HCT116 (cell line): ENCODE data around the gene ELOB. TPM values are rescaled to one million over a fixed set of nuclear protein-coding genes. Genes with fewer than 3 reads are reported as not detected.

ENCODE experiments used
- ATAC-seq: fragments of 200-7000 bp; cut with Tn5 transposase; 2 replicates; pipeline ENCODE4 v1.9.1; 2020; ENCODE audit warnings: mild to moderate bottlenecking, moderate library complexity
- BruUV-seq: library from RNA; stranded (reverse); fragments of 400-500 nt; replicated peaks from 2 replicates; lab custom pipeline; 2021; lab: Mats Ljungman, UMichigan
- CTCF ChIA-PET: fragments of 300-600 bp; sonication (Branson Sonifier 250); formaldehyde crosslinking; loops from one replicate; lab custom pipeline; 2021; ENCODE audit warnings: antibody characterized with exemption; lab: Charles Lee
- POLR2A ChIA-PET: fragments of 300-600, 350-600 bp; sonication (Branson Sonifier 250); formaldehyde crosslinking; loops from one replicate; lab custom pipeline; 2021; ENCODE audit warnings: antibody characterized with exemption; lab: Charles Lee
- RAD21 ChIA-PET, 2 experiments: fragments of 300-600 bp; sonication (Branson Sonifier 250); formaldehyde crosslinking; loops; one replicate each; lab custom pipeline; 2023; ENCODE audit warnings: low total read pairs in 2 of 2; ENCODE audit not compliant: uncharacterized antibody in 2 of 2, unreplicated experiment in 2 of 2, low non-redundant PET in 1 of 2; lab: Charles Lee
- DNase-seq: peaks from one replicate; pipeline ENCODE4 v3.0.0-alpha.2; 2010; ENCODE audit warnings: low read depth, low spot score
- H2AFZ ChIP-seq: fragments of 200-600 bp; shearing (Covaris generic), sonication (generic); 2 replicates; pipeline ENCODE4 v1.6.1; 2017; ENCODE audit warnings: low read depth, mixed run types, mixed read lengths, antibody characterized with exemption, low read length; ENCODE audit not compliant: poor library complexity, severe bottlenecking
- H3K27ac ChIP-seq: 2 replicates; pipeline ENCODE4 v1.5.1; 2012; ENCODE audit warnings: low read depth, low read length
- H3K27me3 ChIP-seq: fragments of 200-600 bp; sonication (generic); 2 replicates; pipeline ENCODE4 v1.6.1; 2016; ENCODE audit warnings: mixed run types, low read length, mixed read lengths; ENCODE audit not compliant: insufficient read depth
- H3K36me3 ChIP-seq, 2 experiments: fragments of 200-500 bp in 1 of 2; fragments of 200-600 bp in 1 of 2; sonication (Bioruptor generic) in 1 of 2; sonication (generic) in 1 of 2; 2 replicates each; pipeline versions ENCODE4 v1.5.1 to v1.6.1; 2014 to 2016; ENCODE audit warnings: low read length in 2 of 2, inconsistent platforms in 1 of 2, mixed read lengths in 1 of 2, mixed run types in 1 of 2; ENCODE audit not compliant: insufficient read depth in 2 of 2, control insufficient read depth in 1 of 2
- H3K4me1 ChIP-seq, 2 experiments: fragments of 200-600 bp in 1 of 2; sonication (generic) in 1 of 2; 2 replicates each; pipeline versions ENCODE4 v1.5.1 to v1.6.1; 2012 to 2017; ENCODE audit warnings: low read length in 2 of 2, inconsistent platforms in 1 of 2, mild to moderate bottlenecking in 1 of 2, mixed read lengths in 1 of 2, mixed run types in 1 of 2, moderate library complexity in 1 of 2; ENCODE audit not compliant: insufficient read depth in 2 of 2, control insufficient read depth in 1 of 2
- H3K4me2 ChIP-seq: fragments of 200-600 bp; sonication (generic); 2 replicates; pipeline ENCODE4 v1.6.1; 2017; ENCODE audit warnings: mixed run types, low read length, mixed read lengths
- H3K4me3 ChIP-seq, 2 experiments: fragments of 200-600 bp in 1 of 2; sonication (generic) in 1 of 2; replicated peaks in 1 of 2; 2 replicates each; pipeline ENCODE4 v1.5.1; 2011 to 2016; ENCODE audit warnings: low read length in 2 of 2, control low read depth in 1 of 2, low read depth in 1 of 2, mild to moderate bottlenecking in 1 of 2, mixed read lengths in 1 of 2, mixed run types in 1 of 2
- H3K79me2 ChIP-seq: fragments of 200-600 bp; sonication (generic); 2 replicates; pipeline ENCODE4 v1.6.1; 2017; ENCODE audit warnings: mild to moderate bottlenecking, mixed run types, low read length, moderate library complexity, mixed read lengths; ENCODE audit not compliant: insufficient read depth
- H3K9ac ChIP-seq: fragments of 200-600 bp; sonication (generic); 2 replicates; pipeline ENCODE4 v1.6.1; 2016; ENCODE audit warnings: low read length, mixed read lengths
- H3K9me2 ChIP-seq: fragments of 200-600 bp; sonication (generic), shearing (Covaris generic); 2 replicates; pipeline ENCODE4 v1.6.1; 2017; ENCODE audit warnings: mixed run types, mild to moderate bottlenecking, moderate library complexity; ENCODE audit not compliant: insufficient read depth
- H3K9me3 ChIP-seq, 2 experiments: fragments of 200-500 bp in 1 of 2; fragments of 200-600 bp in 1 of 2; sonication (Bioruptor generic) in 1 of 2; sonication (generic) in 1 of 2; 2 replicates each; pipeline ENCODE4 v1.6.1; 2014 to 2017; ENCODE audit warnings: low read length in 2 of 2, mixed read lengths in 2 of 2, inconsistent platforms in 1 of 2, low read depth in 1 of 2, mild to moderate bottlenecking in 1 of 2, mixed run types in 1 of 2, moderate library complexity in 1 of 2; ENCODE audit not compliant: control insufficient read depth in 1 of 2, insufficient read depth in 1 of 2
- H4K20me1 ChIP-seq: fragments of 200-600 bp; sonication (generic), shearing (Covaris generic); 2 replicates; pipeline ENCODE4 v1.6.1; 2017; ENCODE audit warnings: mixed run types, mild to moderate bottlenecking, moderate library complexity; ENCODE audit not compliant: insufficient read depth
- ATF3 ChIP-seq: IDR thresholded peaks from 2 replicates; pipeline ENCODE4 v1.6.1; 2012
- CBX3 ChIP-seq: IDR thresholded peaks from 2 replicates; pipeline ENCODE4 v1.6.1; 2012; ENCODE audit warnings: low read depth
- FOSL1 ChIP-seq: IDR thresholded peaks from 2 replicates; pipeline ENCODE4 v1.6.1; 2012; ENCODE audit warnings: low read depth
- JUND ChIP-seq: IDR thresholded peaks from 2 replicates; pipeline ENCODE4 v1.6.1; 2012
- REST ChIP-seq: IDR thresholded peaks from 2 replicates; pipeline ENCODE4 v1.6.1; 2012; ENCODE audit warnings: low read depth
- SP1 ChIP-seq: IDR thresholded peaks from 2 replicates; pipeline ENCODE4 v1.6.1; 2012; ENCODE audit warnings: low read depth
- intact Hi-C: fragments of 100-400 bp; cut with micrococcal nuclease; formaldehyde crosslinking; loops from 2 replicates; pipeline ENCODE4 v1.10.0; 2022
- total RNA-seq: library from RNA; stranded (reverse); gene quantifications from one replicate; pipeline ENCODE4 v1.2.1, GENCODE V29; 2021; ENCODE audit not compliant: unreplicated experiment

ELOB gene
- total RNA-seq, 1 experiment from 2014 or later, result 239 TPM

GRCh38 chr16:2825906-2826305 is 48.8 kb upstream of the ELOB start:
- Histone ChIP-seq H3K9ac (no peak overlapping the region), H3K79me2 (no peaks in the 10 kb centered on the region), H3K9me2 (no peaks in the 10 kb centered on the region), H3K9me3 (no peaks in the 10 kb centered on the region), H3K4me2 (no peak overlapping the region), H3K4me1 (no peaks in the 10 kb centered on the region), H4K20me1 (no peaks in the 10 kb centered on the region), H3K27ac (no peak overlapping the region), H2AFZ (no peak overlapping the region), H3K4me3 (no peak overlapping the region), H3K27me3 (no peaks in the 10 kb centered on the region), H3K36me3 (no peaks in the 10 kb centered on the region)
- BruUV-seq, result no TSS peak
- TF ChIP-seq SP1, result no peak
- ATAC-seq (no peak), DNase-seq (no peak)
- ChIA-PET POLR2A (no interaction called here), CTCF (interaction anchor here (1.2 kb wide), 1 partner anchor 42 kb away, joined by 4 read pairs; no protein-coding TSS in a partner anchor), RAD21 (no interaction called here)
- intact Hi-C loops, result no loop called here

- DNase-seq, result no peak
- BruUV-seq, result no TSS peak
- no peaks in the 10 kb centered on the region for H3K4me1 ChIP-seq
- intact Hi-C loops, result no loop called here
- H3K36me3 ChIP-seq, result no peaks in the 10 kb centered on the region
- ATAC-seq, result no peak
- no peaks in the 10 kb centered on the region for H3K9me2 ChIP-seq
- H2AFZ ChIP-seq, result no peak overlapping the region
- no peaks in the 10 kb centered on the region for H3K79me2 ChIP-seq
- H4K20me1 ChIP-seq, result no peaks in the 10 kb centered on the region
- TF ChIP-seq FOSL1, result no peak
- TF ChIP-seq JUND, result no peak
- no peak for TF ChIP-seq ATF3
- no peak for TF ChIP-seq CBX3
- TF ChIP-seq REST, result no peak
- RAD21 ChIA-PET, result no interaction called here
- no peak overlapping the region for H3K27ac ChIP-seq
- no peaks in the 10 kb centered on the region for H3K9me3 ChIP-seq
- H3K27me3 ChIP-seq, result no peaks in the 10 kb centered on the region
- POLR2A ChIA-PET, result no interaction called here
- no peak overlapping the region for H3K4me2 ChIP-seq
- CTCF ChIA-PET, result no interaction called here
- H3K9ac ChIP-seq, result no peak overlapping the region
- H3K4me3 ChIP-seq, result no peak overlapping the region
Observed at GRCh38 chr16:2825049-2825742, 48.1 kb upstream of the ELOB start.
